K562 (cell line): Measurements from ENCODE around the gene FAF2. TPM values are rescaled to one million over a fixed set of nuclear protein-coding genes. Genes with fewer than 3 reads are reported as not detected.

Source experiments
- BCOR ChIP-seq: fragments of 450-650 bp; IDR thresholded peaks from 2 replicates; pipeline ENCODE4 v1.6.1; 2016
- CBFA2T3 ChIP-seq: fragments of 450-650 bp; IDR thresholded peaks from 2 replicates; pipeline ENCODE4 v1.6.1; 2017
- EGR1 ChIP-seq: fragments of 450-650 bp; conservative IDR thresholded peaks from 2 replicates; pipeline ENCODE4 v1.6.1; 2017; ENCODE audit warnings: mild to moderate bottlenecking
- KAT8 ChIP-seq: fragments of 450-650 bp; IDR thresholded peaks from 2 replicates; pipeline ENCODE4 v1.6.1; 2016; ENCODE audit warnings: low read depth, mild to moderate bottlenecking
- KDM4B ChIP-seq, 2 experiments: fragments of 450-650 bp in 1 of 2; sonication (generic) in 1 of 2; IDR thresholded peaks; 2 replicates each; pipeline ENCODE4 v1.6.1; 2016 to 2017; ENCODE audit warnings: borderline replicate concordance in 2 of 2, antibody characterized with exemption in 1 of 2, low read depth in 1 of 2, mild to moderate bottlenecking in 1 of 2
- NR2C2 ChIP-seq, 2 experiments: fragments of 200-800 bp in 1 of 2; sonication (Bioruptor generic) in 1 of 2; sonication (generic) in 1 of 2; formaldehyde crosslinking in 1 of 2; IDR thresholded peaks; 2 replicates each; pipeline versions ENCODE4 v1.6.1 to v1.8.0; 2016 to 2022; ENCODE audit warnings: mild to moderate bottlenecking in 1 of 2, missing compliant biosample characterization in 1 of 2, missing genetic modification characterization in 1 of 2, missing genetic modification reagents in 1 of 2
- PHF20 ChIP-seq: fragments of 450-650 bp; IDR thresholded peaks from 2 replicates; pipeline ENCODE4 v1.6.1; 2018; ENCODE audit not compliant: partially characterized antibody
- TGIF2 ChIP-seq: sonication (generic); formaldehyde crosslinking; IDR thresholded peaks from 2 replicates; pipeline ENCODE4 v1.8.1; 2022; ENCODE audit warnings: mild to moderate bottlenecking, missing genetic modification reagents, moderate library complexity
- ZNF212 ChIP-seq: fragments of 450-650 bp; formaldehyde crosslinking; IDR thresholded peaks from 2 replicates; pipeline ENCODE4 v1.4.0; 2020; ENCODE audit warnings: mild to moderate bottlenecking
- polyA plus RNA-seq, 8 experiments: library from polyadenylated mRNA; depleted of rRNA in 4 of 8; stranded (reverse) in 5 of 8; unstranded in 3 of 8; fragments of >200 nt; fragmentation: Nextera tagmentation in 2 of 8; fragmentation: Illumina TruSeq in 1 of 8; extraction: Ambion mirVana in 2 of 8; extraction: Trizol in 1 of 8; gene quantifications; 2 replicates each; pipeline versions ENCODE4 v1.2.1 to v1.2.3, GENCODE V29; 2011 to 2014; ENCODE audit warnings: inconsistent platforms in 1 of 8, missing spikeins in 1 of 8
- total RNA-seq, 7 experiments: library from RNA; depleted of rRNA in 6 of 7; stranded (reverse); fragments of >200 nt in 6 of 7; fragmentation: Illumina TruSeq in 2 of 7; extraction: Trizol in 2 of 7; gene quantifications; 2 replicates each; pipeline versions ENCODE4 v1.2.1 to v1.2.3, GENCODE V29; 2011 to 2021; ENCODE audit warnings: low replicate concordance in 1 of 7
- TF ChIP-seq, protein P1 (sequence below): fragments of 250-450 bp; sonication (Bioruptor Pico); IDR thresholded peaks from 2 replicates; pipeline ENCODE4 v1.9.0; 2021; ENCODE audit warnings: mild to moderate bottlenecking
- TF ChIP-seq, protein P2 (sequence below), 2 experiments: fragments of 450-650 bp; IDR thresholded peaks; 2 replicates each; pipeline ENCODE4 v1.6.1; 2016; ENCODE audit warnings: mild to moderate bottlenecking in 2 of 2, borderline replicate concordance in 1 of 2, low read depth in 1 of 2, moderate library complexity in 1 of 2
- TF ChIP-seq, protein P3 (sequence below): fragments of 250-450 bp; sonication (Bioruptor Pico); IDR thresholded peaks from 2 replicates; pipeline ENCODE4 v1.5.0; 2020; ENCODE audit warnings: mild to moderate bottlenecking, borderline replicate concordance
- TF ChIP-seq, protein P4 (sequence below): IDR thresholded peaks from 3 replicates; pipeline ENCODE4 v1.6.1; 2011; ENCODE audit warnings: borderline replicate concordance, mild to moderate bottlenecking; ENCODE audit not compliant: insufficient read length, insufficient read depth

The FAF2 gene
- total and polyA plus RNA-seq, 9 of the 15 experiments (the other 6 are each of a cell fraction or from before 2014, with no cell fraction given) = 25.0 to 44.6 (median 36.1) TPM

DNA sequence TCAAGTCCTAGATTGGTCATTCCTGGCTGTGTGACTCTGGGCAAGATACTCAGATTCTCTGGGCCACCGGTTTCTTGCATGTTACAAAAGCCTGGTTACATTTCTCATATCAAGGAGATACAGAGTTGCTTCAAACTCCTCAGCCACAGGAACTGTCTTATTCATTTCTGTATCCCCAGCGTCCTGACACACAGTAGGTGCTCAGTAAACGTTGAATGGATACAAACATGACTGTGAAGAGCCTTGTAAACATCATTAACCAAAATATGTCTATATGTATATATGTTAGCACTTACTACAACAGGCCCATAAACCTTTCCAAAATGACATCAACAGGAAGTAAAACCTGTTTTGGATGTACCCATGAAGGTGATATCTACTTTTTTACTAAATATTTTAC lies 33.5 kb upstream of the FAF2 start (continued):
- TF ChIP-seq KAT8 (no peak), EGR1 (no peak), NR2C2 (CRISPR knock-in tag; IDR thresholded peaks at IDR 0.05) (no peak), NR2C2 (tag; IDR thresholded peaks at IDR 0.05) (no peak), CBFA2T3 (no peak), KDM4B (IDR thresholded peaks at IDR 0.05; ENCODE audit: borderline replicate concordance in 2 of 2, low read depth in 1 of 2) (no peak), ZNF212 (CRISPR knock-in tag) (no peak), BCOR (0 out of 2 replicates have a peak, but pooled peaks have one; percentile 11), PHF20 (no peak), TGIF2 (no peak)
- TF ChIP-seq, protein P1, sequence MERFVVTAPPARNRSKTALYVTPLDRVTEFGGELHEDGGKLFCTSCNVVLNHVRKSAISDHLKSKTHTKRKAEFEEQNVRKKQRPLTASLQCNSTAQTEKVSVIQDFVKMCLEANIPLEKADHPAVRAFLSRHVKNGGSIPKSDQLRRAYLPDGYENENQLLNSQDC (CRISPR knock-in tag) = no peak
- TF ChIP-seq, protein P2, sequence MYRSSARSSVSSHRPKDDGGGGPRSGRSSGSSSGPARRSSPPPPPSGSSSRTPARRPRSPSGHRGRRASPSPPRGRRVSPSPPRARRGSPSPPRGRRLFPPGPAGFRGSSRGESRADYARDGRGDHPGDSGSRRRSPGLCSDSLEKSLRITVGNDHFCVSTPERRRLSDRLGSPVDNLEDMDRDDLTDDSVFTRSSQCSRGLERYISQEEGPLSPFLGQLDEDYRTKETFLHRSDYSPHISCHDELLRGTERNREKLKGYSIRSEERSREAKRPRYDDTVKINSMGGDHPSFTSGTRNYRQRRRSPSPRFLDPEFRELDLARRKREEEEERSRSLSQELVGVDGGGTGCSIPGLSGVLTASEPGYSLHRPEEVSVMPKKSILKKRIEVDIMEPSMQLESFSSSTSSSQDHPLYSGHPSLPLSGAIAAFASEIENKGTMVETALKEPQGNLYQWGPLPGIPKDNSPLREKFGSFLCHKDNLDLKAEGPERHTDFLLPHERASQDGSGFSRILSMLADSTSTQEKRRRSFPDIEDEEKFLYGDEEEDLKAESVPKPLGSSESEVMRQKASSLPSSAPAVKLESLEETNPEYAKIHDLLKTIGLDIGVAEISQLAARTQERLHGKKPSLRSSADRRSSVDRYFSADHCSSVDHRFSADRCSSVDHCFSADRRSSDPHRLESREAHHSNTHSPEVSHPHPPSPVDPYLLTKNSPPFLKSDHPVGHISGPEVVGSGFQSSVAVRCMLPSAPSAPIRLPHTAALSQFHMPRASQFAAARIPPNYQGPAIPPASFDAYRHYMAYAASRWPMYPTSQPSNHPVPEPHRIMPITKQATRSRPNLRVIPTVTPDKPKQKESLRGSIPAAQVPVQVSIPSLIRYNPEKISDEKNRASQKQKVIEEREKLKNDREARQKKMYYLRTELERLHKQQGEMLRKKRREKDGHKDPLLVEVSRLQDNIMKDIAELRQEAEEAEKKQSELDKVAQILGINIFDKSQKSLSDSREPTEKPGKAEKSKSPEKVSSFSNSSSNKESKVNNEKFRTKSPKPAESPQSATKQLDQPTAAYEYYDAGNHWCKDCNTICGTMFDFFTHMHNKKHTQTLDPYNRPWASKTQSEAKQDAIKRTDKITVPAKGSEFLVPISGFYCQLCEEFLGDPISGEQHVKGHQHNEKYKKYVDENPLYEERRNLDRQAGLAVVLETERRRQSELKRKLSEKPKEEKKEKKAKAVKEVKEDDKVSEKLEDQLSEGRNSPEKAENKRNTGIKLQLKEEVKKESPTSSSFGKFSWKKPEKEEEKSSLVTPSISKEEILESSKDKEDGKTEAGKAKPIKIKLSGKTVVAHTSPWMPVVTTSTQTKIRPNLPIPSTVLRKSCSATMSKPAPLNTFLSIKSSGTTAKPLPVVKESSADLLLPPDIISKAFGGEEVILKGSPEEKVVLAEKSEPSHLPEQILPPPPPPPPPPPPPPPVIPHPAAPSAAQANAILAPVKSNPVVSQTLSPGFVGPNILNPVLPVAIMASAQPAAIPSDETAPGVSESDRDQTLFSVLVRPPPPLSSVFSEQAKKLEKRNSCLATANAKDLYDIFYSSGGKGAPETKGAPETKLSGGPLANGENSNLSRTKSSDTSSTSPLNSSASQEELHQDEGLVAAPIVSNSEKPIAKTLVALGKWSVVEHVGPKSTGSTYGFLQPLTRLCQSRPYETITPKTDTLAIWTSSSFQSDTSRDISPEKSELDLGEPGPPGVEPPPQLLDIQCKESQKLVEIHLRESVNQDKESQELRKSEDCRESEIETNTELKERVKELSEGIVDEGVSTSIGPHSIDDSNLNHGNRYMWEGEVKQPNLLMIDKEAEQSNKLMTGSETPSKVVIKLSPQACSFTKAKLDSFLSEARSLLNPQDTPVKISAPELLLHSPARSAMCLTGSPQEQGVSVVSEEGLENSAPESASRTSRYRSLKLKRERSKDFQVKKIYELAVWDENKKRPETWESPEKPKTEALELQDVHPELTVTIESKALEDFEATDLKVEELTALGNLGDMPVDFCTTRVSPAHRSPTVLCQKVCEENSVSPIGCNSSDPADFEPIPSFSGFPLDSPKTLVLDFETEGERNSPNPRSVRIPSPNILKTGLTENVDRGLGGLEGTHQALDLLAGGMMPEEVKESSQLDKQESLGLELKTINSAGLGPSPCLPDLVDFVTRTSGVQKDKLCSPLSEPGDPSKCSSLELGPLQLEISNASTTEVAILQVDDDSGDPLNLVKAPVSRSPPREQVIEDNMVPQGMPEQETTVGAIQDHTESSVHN (IDR thresholded peaks at IDR 0.05; ENCODE audit: borderline replicate concordance in 1 of 2, low read depth in 1 of 2) = no peak
- TF ChIP-seq, protein P3, sequence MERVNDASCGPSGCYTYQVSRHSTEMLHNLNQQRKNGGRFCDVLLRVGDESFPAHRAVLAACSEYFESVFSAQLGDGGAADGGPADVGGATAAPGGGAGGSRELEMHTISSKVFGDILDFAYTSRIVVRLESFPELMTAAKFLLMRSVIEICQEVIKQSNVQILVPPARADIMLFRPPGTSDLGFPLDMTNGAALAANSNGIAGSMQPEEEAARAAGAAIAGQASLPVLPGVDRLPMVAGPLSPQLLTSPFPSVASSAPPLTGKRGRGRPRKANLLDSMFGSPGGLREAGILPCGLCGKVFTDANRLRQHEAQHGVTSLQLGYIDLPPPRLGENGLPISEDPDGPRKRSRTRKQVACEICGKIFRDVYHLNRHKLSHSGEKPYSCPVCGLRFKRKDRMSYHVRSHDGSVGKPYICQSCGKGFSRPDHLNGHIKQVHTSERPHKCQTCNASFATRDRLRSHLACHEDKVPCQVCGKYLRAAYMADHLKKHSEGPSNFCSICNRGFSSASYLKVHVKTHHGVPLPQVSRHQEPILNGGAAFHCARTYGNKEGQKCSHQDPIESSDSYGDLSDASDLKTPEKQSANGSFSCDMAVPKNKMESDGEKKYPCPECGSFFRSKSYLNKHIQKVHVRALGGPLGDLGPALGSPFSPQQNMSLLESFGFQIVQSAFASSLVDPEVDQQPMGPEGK = no peak
- TF ChIP-seq, protein P4, sequence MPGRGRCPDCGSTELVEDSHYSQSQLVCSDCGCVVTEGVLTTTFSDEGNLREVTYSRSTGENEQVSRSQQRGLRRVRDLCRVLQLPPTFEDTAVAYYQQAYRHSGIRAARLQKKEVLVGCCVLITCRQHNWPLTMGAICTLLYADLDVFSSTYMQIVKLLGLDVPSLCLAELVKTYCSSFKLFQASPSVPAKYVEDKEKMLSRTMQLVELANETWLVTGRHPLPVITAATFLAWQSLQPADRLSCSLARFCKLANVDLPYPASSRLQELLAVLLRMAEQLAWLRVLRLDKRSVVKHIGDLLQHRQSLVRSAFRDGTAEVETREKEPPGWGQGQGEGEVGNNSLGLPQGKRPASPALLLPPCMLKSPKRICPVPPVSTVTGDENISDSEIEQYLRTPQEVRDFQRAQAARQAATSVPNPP = no peak
